ENCODE measurements around the gene PACSIN1. TPM values are rescaled to one million over a fixed set of nuclear protein-coding genes. Genes with fewer than 3 reads are reported as not detected.

Gene PACSIN1
- total and polyA plus RNA-seq, 2 donors (not counting 3 experiments of a cell fraction or from before 2014, with no cell fraction given) = 0.03 TPM; not detected in 1

GRCh38 chr6:34468378-34468892, 2.6 kb downstream of the PACSIN1 start:
- CTCF ChIA-PET = interaction anchor here (2.2 kb wide), 1 partner anchor 9 kb away, joined by 6 read pairs; no protein-coding TSS in a partner anchor
- dilution Hi-C loops (cut with MboI; ENCODE audit: extremely low pct_ligation_motif_present, low sequenced_read_pairs) = no loop called here

More at GRCh38 chr6:34468378-34468892, 2.6 kb downstream of the PACSIN1 start:
- no peaks in the 10 kb centered on the region for H3K9me3 ChIP-seq (replicated peaks; ENCODE audit: control insufficient read depth, insufficient read depth, low read length)
- no peak overlapping the region for H2AFZ ChIP-seq (ENCODE audit: low read depth, low read length)
- no peak for FAIRE-seq
- no peaks in the 10 kb centered on the region for H3K79me2 ChIP-seq (ENCODE audit: control insufficient read depth, insufficient read depth, low read length)
- H3K27me3 ChIP-seq (ENCODE audit: control insufficient read depth in 2 of 2, insufficient read depth in 2 of 2, low read length in 2 of 2) = peaks cover 5 to 11% of the 10 kb centered on the region in 2 experiments
- no peaks in the 10 kb centered on the region for H3K4me1 ChIP-seq (ENCODE audit: control insufficient read depth, extremely low read depth, insufficient read depth, low read length)
- BruUV-seq (replicated peaks) = no TSS peak
- DNase-seq (ENCODE audit: low read depth, low spot score) = no peak
- H3K4me2 ChIP-seq (ENCODE audit: insufficient read depth, low read length) = no peak overlapping the region
- intact Hi-C loops (cut with micrococcal nuclease) = no loop called here
- no peaks in the 10 kb centered on the region for H4K20me1 ChIP-seq (replicated peaks; ENCODE audit: control insufficient read depth, extremely low read depth, insufficient read depth, low read length)
- no peaks in the 10 kb centered on the region for H3K9me1 ChIP-seq (replicated peaks; ENCODE audit: control insufficient read depth, extremely low read depth, insufficient read depth, low read length)
- H3K4me3 ChIP-seq (replicated peaks in 1 of 3; ENCODE audit: insufficient read depth in 1 of 3, low read depth in 1 of 3, low read length in 3 of 3) = no peak overlapping the region
- TF ChIP-seq JUN (IDR thresholded peaks at IDR 0.05; ENCODE audit: borderline replicate concordance, insufficient read depth, insufficient read length, low read depth) (no peak), EZH2 (IDR thresholded peaks at IDR 0.05; ENCODE audit: borderline replicate concordance, low read depth, low read length, severe bottlenecking) (no peak), MYC (IDR thresholded peaks at IDR 0.05; ENCODE audit: low read depth, low read length) (no peak), CTCF (IDR thresholded peaks at IDR 0.05; ENCODE audit: extremely low read depth in 1 of 2, insufficient read depth in 1 of 2, low read depth in 1 of 2, low read length in 2 of 2) (no peak), GATA2 (IDR thresholded peaks at IDR 0.05; ENCODE audit: insufficient read depth, insufficient read length, low read depth, low read length) (no peak), POLR2AphosphoS5 (IDR thresholded peaks at IDR 0.05; ENCODE audit: insufficient read depth, low read depth, low read length) (no peak), MAX (IDR thresholded peaks at IDR 0.05; ENCODE audit: insufficient read depth, insufficient read length) (no peak), FOS (IDR thresholded peaks at IDR 0.05; ENCODE audit: borderline replicate concordance, insufficient read depth, low read length) (no peak), POLR2A (IDR thresholded peaks at IDR 0.05; ENCODE audit: low read depth, low read length) (no peak)
- POLR2A ChIA-PET = interaction anchor here (0.6 kb wide), 1 partner anchor 12 kb away, joined by 12 read pairs; no protein-coding TSS in a partner anchor
- H3K9ac ChIP-seq (replicated peaks; ENCODE audit: extremely low read depth, insufficient read depth, low read length) = no peak overlapping the region
- no peak overlapping the region for H3K27ac ChIP-seq (ENCODE audit: insufficient read depth, low read depth, low read length)
- H3K36me3 ChIP-seq (ENCODE audit: control insufficient read depth in 2 of 2, extremely low read depth in 1 of 2, insufficient read depth in 2 of 2, low read length in 2 of 2) = no peaks in the 10 kb centered on the region

Data from endothelial cell of umbilical vein (primary cell).